GM23338 (cell line): ENCODE results near the gene TPD52L2.

ENCODE experiments used
- EZH2phosphoT487 ChIP-seq: fragments of 200-600 bp; sonication (generic); IDR thresholded peaks from one replicate; pipeline ENCODE4 v1.8.1; 2018; ENCODE audit warnings: antibody characterized with exemption; ENCODE audit not compliant: unreplicated experiment
- JUNB ChIP-seq: IDR thresholded peaks from one replicate; pipeline ENCODE4 v1.6.1; 2016; ENCODE audit warnings: antibody characterized with exemption; ENCODE audit not compliant: unreplicated experiment
- POLR2AphosphoS5 ChIP-seq: IDR thresholded peaks from 2 replicates; pipeline ENCODE4 v1.6.1; 2016; ENCODE audit warnings: antibody characterized with exemption, low read depth
- ZNF114 ChIP-seq: fragments of 250-450 bp; sonication (Bioruptor Pico); IDR thresholded peaks from 2 replicates; pipeline ENCODE4 v1.5.0; 2020; ENCODE audit warnings: mild to moderate bottlenecking, moderate library complexity
- TF ChIP-seq, protein P1 (sequence below), 2 experiments: fragments of 200-600 bp in 1 of 2; sonication (generic) in 1 of 2; conservative IDR thresholded peaks; 2 replicates each; pipeline versions ENCODE4 v1.5.1 to v1.6.1; 2016 to 2017; ENCODE audit warnings: antibody characterized with exemption in 2 of 2, low read depth in 2 of 2, mild to moderate bottlenecking in 2 of 2, moderate library complexity in 1 of 2

DNA sequence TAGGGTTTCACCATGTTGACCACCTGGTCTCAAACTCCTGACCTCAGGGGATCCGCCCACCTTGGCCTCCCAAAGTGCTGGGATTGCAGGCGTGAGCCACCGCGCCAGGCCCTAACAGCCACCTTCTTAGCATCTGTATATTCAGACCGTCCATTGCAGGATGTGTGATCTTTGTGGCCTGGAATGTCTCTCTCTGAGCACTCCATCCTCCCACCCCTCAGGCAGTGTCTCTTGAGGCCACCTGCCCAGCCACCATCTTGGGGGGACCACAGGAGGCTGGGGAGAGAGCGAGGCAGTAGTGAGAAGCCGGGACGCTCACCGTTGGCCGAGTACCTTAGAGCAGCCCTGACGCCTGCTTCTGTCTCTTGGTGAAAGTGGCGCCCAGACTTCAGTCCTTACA, 48.7 kb downstream of the TPD52L2 start:
- TF ChIP-seq, protein P1, sequence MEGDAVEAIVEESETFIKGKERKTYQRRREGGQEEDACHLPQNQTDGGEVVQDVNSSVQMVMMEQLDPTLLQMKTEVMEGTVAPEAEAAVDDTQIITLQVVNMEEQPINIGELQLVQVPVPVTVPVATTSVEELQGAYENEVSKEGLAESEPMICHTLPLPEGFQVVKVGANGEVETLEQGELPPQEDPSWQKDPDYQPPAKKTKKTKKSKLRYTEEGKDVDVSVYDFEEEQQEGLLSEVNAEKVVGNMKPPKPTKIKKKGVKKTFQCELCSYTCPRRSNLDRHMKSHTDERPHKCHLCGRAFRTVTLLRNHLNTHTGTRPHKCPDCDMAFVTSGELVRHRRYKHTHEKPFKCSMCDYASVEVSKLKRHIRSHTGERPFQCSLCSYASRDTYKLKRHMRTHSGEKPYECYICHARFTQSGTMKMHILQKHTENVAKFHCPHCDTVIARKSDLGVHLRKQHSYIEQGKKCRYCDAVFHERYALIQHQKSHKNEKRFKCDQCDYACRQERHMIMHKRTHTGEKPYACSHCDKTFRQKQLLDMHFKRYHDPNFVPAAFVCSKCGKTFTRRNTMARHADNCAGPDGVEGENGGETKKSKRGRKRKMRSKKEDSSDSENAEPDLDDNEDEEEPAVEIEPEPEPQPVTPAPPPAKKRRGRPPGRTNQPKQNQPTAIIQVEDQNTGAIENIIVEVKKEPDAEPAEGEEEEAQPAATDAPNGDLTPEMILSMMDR (conservative IDR thresholded peaks at IDR 0.05; ENCODE audit: low read depth in 2 of 2), result no peak
- TF ChIP-seq EZH2phosphoT487 (no peak), ZNF114 (no peak), JUNB (no peak), POLR2AphosphoS5 (no peak)
